ENCODE measurements around the gene NYNRIN.

DNA sequence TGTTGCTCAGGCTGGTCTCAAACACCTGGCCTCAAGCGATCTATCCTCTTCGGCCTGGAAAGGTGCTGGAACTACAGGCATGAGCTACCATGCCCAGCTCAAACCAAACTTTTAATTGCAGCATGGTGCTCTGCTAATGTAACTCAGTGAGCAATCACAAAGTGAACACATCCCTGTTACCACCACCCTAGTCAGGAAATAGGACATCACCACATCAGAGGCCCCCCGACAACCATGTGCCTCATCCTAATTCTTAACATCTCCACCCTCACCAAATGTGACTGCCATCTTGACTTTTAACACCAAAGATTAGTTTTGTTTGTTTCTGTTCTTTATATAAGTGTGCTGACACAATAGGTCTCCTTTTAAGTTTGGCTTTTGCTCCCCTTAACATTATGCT, 66.6 kb downstream of the NYNRIN start:
- TF ChIP-seq CREB1 (IDR thresholded peaks at IDR 0.05) (no peak), SIN3A (conservative IDR thresholded peaks at IDR 0.05 in 1 of 2, IDR thresholded peaks at IDR 0.05 in 1 of 2; ENCODE audit: low read depth in 1 of 2, low read length in 2 of 2) (no peak), CBX8 (IDR thresholded peaks at IDR 0.05; ENCODE audit: borderline replicate concordance, low read depth, low read length) (no peak), BCL11A (IDR thresholded peaks at IDR 0.05; ENCODE audit: low read depth in 2 of 2, low read length in 2 of 2) (no peak), POLR2A (IDR thresholded peaks at IDR 0.05; ENCODE audit: control extremely low read depth in 1 of 2, low read depth in 2 of 2, low read length in 2 of 2) (no peak), HDAC2 (IDR thresholded peaks at IDR 0.05; ENCODE audit: borderline replicate concordance in 1 of 2, low read depth in 2 of 2, low read length in 2 of 2) (no peak)

All from H1 (cell line).